ENCODE measurements around the gene ABCF2. TPM values are rescaled to one million over a fixed set of nuclear protein-coding genes. Genes with fewer than 3 reads are reported as not detected.

The ABCF2 gene
- total RNA-seq, 1 donor from 2014 or later: 78.8 TPM

DNA sequence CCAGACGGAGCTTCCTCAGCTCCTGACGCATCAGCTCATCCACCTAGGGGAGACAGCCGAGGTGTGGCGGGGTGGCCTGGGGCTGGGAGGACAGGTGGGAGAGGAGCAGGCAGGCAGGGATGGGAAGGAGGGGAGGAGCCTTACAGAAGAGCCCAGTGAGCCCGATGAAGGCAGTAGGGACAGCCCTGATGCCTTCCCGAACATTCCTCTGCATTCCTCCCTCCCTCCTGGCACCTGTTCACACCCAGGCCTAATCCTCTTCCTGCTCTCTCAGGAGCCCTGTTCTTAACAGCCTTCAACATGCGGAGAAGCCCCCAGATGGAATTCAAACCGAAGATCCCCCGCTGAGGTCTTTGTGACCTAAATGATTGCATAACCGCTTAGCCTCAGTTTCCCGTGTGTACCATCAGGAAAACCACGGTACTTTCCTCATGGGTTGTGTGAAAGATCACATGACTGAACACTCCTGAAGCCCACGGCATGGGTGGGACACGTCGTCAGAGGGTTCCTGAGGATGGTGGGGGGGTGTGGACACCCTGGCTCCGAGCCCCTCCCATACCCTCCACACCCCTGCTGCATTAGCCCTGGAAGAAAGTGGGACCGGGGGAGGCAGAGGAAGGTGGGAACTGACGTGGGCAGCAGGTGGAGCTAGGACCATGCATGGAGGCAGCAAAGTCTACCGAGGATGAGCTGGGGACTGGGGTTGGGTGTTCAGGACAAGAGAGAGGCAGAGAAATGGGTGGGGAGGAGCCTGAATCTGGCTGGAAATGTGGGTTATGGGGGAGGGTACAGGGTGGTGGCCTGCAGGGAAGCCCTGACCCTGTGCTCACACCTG lies 31.2 kb downstream of the ABCF2 start:
- no peak for DNase-seq (ENCODE audit: low read depth, low spot score)

DNA sequence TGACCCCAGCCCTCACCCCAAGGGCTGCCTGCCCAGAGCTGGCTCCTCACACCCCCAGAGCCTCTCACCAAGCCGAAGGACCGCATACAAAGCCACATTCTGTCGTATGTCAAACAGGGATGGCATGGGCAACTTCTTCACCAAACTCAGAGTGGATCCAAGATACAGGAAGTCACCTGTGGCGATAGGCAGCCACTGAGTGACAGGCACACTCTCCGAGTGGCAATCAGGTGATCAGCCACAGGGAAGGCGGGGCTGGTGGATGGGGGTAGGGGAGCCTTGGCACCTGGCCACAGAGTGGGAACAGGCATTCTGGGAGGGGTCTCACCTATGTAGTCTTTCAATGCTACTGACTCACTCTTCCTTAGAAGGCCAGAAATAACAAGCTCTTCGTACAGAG lies 32.8 kb downstream of the ABCF2 start:
- no peak for DNase-seq (ENCODE audit: low read depth, low spot score)

DNA sequence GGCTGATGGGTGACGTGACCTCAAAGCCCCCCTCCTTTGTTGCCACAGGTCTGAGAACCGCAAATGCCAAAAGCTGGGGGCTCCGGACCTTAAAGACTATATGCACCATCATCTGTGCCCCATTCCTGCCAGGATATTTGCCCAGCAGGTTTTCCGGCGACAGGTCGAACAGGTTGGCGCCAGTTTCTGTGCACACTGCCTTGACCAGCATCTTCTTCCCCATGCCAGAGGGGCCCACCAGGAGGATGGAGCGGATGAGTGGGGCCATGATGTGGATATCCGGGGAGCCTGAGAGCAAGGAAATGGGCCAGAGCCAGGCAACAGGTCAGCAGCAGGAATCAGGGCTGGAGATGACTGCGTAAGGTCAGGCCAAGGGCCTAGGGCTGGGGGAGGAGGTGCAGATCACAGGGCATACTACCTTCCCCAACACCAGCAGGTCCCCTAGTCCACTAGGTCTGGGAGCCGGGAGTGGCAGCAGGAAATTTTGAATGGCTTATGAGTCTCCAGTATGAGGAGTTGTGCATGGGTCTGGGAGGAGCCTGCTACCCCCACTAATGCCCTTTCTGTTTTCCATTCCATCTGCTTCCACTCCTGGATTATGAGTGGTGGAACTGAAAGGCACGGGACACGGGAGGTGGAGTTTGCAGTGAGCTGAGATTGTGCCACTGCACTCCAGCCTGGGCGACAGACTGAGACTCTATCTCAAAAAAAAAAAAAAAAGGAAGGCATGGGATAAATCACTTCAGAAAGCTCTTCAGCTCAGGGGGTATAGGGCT lies 33.6 kb downstream of the ABCF2 start:
- DNase-seq (ENCODE audit: low read depth, low spot score): no peak

DNA sequence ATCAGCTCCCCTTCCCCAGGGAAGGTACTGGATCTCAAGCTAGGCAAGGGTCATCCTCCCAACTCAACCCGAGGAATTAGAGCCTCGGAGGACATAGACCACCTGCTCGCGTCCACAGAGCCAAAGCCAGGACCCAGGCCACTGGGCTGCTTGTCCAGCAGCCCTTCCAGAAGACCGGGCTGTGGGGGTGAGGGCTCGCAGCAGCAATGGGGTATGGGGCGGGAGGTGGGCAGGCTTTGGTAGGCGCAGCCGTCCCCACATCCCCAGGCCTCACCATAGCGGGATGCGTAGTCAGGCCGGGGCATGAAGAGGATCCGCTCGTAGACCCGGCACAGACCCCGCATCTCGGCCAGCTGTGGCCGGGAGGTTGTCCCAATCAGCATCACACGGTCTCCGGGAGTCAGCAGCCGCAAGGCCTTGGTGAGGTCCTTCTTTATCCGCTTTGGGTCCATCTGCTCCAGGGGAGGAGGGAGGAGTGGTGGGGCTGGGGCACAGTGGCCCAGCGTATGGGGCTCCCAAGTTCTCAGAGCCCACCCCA lies 34.9 kb downstream of the ABCF2 start:
- no peak for DNase-seq (ENCODE audit: low read depth, low spot score)

DNA sequence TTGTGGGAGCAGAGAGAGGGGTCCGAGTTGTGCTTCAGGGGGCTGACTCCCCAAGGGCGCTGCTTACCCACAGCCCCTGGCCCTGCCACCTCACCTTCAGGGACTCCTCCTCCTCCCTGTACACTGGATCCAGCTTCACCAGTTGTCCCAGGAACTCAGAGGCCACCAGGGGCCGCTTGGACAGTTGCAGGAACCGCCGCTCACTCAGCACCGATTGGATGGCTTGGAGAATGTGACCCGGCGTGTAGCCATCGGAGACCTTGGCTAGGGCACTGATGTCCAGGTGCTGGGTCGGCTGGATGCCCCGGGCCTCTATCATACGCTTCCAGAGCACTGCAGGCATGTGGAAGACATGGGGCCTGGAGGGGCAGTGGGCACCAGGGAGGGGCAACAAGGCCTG lies 35.5 kb downstream of the ABCF2 start:
- no peak for DNase-seq (ENCODE audit: low read depth, low spot score)

DNA sequence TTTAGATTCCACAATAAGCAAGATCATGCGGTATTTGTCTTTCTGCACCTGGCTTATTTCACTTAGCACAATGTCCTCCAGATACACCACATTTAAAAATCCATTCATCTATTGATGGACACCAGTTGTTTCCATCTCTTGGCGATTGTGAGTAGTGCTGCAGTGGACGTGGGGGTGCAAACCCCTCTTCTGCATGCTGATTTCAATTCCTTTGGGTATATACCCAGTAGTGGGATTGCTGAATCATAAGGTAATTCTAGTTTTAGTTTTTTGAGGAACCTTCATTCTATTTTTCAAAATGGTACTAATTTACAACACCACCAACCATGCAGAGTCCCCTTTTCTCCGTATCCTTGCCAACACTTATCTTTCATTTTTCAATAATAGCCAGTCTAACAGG lies 38.0 kb downstream of the ABCF2 start:
- DNase-seq (ENCODE audit: low read depth, low spot score): no peak

DNA sequence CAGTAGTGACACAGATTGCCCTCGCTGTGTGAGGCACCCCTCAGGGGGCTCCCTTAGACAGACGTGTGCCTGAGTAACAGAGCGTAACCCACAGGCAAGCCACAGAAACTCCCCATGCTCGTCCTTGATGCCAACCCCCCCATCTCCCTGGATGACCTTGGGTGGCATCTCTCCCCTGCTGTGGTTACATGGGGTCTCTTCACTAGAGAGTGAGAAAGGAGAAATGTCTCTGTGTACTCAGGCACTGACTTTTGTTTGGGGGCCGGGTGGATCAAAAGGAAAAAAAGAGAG lies 38.8 kb downstream of the ABCF2 start:
- no peak for DNase-seq (ENCODE audit: low read depth, low spot score)

DNA sequence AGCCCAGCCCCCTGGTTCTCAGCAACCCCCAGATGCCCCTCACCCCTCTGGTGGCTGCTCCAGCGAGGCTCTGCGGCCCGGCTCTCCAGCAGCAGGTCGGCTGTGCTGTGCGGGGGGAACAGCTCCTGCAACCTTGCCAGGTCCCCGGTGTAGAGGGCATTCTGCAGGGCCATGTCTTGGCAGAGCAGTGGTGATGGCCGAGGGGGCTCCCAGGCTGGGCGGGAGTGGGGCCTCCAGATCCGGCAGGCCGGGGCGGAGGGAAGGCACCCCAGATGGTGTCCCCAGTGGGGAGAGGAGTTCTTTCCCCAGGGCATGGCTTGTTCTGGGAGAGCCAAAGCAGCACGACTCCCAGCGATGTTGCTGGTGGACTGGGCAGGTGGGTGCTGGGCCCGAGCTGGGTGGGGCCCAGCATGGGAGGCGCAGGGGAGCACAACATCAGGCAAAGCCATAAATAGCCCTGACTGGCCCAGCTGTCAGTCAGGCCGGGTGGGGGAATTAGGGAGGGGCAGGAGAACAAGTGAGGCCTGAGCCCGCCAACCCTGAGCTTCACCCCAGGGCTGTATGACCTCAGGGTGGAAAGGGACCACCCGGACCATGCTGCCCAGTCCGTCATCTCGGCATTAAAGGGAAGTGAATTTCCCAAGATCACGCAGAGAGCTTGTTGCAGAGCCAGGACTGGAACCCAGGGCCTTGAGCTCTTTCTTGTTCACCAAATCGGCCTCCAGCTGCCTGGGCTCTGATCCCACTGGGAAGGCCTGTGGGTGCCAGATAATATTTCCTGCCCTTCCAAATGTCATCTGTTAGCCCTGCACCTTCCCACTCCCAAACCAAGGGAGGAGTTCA lies 39.4 kb downstream of the ABCF2 start:
- DNase-seq (ENCODE audit: low read depth, low spot score): no peak

DNA sequence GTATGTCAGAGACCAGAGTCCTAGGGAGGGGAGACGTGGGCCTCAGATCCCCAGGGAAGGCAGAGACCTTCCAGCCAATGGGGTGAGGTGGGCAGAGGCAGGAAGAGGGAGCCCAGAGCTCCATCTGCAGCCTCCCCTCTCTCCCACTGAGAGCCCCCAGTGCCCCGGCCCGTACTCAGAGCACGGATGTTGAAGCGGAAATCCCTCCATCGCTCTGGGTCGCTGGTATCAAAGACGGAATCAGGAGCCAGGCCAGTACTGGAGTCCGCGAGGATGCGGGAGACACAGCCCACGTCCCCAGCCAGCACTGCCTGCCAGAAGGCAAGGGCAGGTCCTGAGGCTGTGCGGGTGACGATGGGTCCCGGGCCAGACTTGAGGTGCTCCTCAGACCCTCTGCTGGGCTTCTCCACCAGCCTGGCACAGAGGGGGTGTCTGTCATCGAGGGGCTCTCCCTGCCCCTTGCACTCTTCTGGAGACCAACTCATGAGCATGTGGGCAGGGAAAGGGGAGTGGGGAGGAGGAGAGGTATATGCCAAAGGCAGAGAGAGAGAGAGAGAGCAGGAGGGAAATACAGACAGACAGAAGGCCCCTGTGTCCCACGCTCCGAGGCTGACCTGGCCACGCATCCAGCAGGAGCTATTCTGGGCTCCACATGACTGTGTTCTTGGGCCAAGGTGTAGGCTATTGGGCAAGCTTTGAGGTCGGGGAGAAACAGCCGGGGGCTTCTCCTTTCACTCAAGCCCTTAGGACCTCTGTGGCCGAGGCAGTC lies 40.2 kb downstream of the ABCF2 start, which contains the start of gene ASB10:
ASB10 (minus strand) TSS at position 611 of the 769 bp plus-strand sequence; CDS start at position 491, 120 bp downstream.
- no peak for DNase-seq (ENCODE audit: low read depth, low spot score)

DNA sequence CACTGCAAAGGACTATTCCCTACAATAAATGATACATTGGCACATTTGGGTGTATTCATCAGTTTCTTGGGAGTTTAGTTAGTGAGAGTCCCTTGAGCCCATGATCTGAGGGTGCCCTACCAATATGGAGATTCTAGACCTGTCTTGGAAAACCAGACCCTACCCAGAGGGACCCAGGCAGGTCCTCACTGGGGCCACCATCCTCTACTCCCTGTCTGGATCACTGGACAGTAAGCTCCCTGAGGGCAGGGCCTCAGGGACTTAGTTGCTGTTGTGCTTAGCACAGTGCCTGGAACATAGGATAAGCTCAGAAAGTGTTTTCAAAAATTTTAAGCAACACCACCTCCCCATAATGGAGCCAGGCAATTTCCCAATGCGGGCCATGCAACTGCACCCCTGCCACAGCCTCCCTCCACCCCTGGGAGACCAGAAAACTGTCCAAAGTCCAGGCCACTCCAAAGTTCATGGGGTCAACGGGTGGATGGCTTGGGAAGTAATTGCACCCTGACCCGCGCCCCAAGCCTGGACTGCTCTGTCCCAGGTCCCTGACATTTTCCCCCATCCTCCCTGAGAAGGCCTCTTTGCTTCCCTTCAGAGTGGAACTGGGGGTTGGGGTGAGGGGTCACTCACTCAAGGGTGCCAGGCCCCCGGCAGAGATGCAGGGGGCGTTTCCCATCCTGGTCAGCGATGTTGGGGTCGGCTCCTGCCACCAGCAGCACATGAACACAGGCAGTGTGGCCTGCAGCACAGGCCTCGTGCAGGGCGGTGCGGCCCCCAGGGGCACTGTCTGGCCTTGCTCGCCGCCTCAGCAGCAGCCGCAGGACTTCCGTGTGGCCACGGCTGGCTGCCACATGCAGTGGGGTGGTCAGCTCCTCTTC lies 41.0 kb downstream of the ABCF2 start:
- no peak for DNase-seq (ENCODE audit: low read depth, low spot score)

DNA sequence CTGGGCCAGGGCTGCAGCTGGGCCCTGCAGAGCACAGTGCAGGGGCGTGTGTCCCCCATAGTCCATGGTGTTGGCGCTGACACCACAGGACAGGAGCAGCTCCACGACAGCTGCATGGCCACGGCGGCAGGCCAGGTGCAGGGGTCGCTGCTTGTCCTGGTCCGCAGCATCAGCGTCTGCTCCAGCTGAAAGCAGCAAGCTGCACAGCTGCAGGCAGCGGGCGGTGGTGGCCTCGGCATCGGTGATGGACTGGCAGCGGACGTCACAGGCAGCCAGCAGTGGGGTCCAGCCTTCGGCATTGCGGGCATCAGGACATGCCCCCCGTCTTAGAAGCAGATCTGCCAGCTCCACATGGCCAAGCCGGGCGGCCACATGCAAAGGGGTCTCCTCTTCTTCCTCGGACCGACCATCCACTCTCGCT lies 46.0 kb downstream of the ABCF2 start:
- DNase-seq (ENCODE audit: low read depth, low spot score): no peak

DNA sequence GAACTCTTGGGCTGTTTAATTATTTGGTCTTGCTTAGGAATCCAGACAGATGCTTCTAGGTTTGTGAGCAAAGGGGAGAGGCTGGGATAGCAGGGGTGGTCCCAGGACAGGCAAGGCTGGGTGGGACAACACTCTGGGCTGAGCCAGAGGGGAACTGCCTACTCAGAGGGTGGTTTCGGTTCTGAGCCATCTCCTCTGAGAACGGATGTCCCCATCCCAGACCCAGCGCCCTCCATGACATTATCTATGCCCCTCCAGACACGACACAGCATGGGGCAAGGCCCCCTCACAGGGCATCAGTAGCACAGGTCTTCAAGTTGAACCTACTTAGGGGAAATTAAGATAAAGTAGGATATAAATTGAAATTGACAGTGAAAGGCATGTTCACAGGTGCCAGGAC lies 47.1 kb downstream of the ABCF2 start:
- DNase-seq (ENCODE audit: low read depth, low spot score): no peak

DNA sequence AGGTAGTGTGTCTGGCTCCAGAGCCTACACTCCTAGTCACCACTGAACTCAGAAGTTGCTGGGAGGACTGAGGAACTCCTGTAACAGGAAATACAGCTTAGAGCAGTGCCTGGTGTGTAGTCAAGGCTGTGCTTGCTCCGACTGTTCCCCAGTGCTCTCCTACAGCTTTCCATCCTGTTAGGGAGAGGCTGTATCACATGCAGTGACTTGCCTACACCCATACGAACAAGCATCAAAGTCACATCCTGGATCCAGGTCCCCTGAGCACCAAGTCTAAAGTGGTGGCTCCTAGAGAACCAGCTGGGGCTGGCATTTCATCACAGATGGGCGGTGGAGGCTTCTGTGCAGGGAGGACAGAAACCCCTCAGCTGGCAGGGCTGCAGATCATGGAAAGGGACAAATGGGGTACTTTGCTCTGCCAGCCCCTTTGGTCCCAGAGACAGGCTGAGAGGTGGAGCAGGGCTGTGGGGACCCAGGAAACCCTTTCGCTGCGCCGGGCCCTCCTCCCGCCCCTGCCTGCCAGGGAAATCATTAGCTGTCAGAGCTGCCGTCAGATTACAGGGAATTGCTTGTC lies 47.6 kb downstream of the ABCF2 start:
- no peak for DNase-seq (ENCODE audit: low read depth, low spot score)

DNA sequence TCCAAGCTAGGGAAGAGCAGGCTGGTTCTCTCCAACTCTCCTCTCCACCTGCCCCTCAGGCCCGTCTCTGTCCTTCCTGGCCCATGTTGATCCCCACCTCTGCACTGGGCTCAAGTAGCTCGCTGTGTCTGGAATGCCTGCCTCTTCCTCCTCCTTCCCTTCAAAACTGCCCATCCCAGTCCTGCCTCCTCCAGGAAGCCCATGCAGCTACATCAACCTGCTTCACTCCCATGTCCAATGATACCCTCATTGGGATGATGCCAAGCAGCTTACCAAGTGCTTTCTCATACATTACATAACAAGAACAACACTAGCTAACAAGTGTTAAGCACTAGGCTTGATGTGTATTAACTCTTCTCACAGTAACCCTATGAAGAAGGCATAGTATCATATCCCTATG lies 48.2 kb downstream of the ABCF2 start:
- DNase-seq (ENCODE audit: low read depth, low spot score): no peak

DNA sequence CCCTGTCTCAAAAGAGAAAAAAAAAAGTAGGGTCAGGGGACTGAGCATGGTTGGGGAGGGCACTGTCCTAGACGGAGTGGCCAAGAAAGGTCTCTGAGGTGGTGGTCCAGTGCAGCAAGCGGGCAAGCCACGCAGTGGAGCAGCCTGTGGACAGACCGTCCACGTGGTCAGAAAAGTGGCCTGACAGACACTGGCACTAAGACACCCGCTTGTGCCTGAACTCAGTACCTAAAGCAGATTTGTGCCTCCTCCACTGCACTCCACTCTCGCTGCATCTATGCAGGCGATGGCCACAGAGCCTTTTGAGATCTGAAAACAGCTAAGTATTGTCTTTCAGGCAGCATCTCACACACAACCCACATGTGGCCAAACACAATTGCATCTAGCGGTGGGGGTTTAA lies 48.8 kb downstream of the ABCF2 start:
- DNase-seq (ENCODE audit: low read depth, low spot score): no peak

DNA sequence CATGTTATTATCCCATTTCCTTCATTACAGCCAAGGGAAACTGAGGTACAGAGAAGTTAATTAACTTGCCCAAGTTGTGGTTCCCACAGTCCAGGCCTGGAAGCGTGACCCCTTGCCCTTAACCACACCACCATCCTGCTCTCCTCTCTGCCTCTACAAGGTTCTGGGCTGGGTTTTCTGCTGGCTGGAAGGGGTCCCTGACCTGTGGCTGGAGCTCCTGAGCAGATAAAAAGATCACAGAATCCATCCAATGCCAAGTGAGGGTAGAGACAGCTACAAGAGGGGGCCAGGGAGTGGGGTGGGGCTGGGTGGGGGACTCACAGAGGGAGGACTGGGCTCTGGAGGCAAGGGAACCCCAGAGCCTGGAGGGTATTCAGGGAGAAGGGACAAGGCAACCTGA lies 49.7 kb downstream of the ABCF2 start:
- no peak for DNase-seq (ENCODE audit: low read depth, low spot score)

DNA sequence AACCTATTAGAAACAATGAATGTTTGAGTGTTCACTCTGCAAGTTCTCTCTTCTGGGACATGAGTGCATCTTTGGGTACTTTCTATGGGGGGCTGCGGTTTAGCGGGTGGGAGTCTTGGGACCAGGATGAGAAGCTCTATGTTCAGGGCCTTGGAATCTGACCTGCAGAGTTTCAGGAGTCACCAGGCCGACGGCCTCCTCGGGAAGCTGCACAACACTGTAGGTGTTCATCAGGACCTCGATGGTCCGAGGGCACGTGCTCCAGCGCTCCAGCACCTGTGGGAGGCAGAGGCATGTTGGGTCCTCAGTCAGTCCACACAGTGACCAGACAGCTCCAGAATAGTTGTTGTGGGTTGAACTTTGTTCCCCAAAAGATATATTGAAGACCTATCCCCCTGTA lies 50.6 kb downstream of the ABCF2 start:
- DNase-seq (ENCODE audit: low read depth, low spot score): no peak

DNA sequence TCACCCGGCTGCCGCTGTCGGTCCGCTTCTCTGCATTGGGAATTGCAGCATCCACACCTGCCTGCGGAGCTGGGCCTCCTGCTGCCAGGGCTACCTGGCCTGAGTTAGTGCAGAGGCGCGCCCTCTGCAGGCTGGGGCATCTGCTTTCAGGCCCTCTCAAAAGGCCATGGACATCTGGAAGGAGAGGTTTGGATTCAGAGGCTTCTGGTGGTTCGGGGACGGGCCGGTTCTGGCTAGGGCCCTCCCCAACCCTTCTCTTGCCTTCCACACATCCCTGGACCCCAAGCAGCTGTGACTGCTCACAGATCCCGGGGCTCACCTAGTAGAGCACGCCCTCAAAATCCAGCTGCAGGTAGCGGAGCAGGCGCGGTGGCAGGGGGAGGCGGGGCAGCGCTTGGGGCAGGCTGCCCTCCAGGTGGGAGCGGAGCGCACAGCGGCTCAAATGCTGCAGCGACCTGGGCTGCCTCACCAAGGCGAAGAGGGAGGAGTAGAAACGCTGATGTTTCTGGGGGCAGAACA lies 51.2 kb downstream of the ABCF2 start:
- no peak for DNase-seq (ENCODE audit: low read depth, low spot score)

DNA sequence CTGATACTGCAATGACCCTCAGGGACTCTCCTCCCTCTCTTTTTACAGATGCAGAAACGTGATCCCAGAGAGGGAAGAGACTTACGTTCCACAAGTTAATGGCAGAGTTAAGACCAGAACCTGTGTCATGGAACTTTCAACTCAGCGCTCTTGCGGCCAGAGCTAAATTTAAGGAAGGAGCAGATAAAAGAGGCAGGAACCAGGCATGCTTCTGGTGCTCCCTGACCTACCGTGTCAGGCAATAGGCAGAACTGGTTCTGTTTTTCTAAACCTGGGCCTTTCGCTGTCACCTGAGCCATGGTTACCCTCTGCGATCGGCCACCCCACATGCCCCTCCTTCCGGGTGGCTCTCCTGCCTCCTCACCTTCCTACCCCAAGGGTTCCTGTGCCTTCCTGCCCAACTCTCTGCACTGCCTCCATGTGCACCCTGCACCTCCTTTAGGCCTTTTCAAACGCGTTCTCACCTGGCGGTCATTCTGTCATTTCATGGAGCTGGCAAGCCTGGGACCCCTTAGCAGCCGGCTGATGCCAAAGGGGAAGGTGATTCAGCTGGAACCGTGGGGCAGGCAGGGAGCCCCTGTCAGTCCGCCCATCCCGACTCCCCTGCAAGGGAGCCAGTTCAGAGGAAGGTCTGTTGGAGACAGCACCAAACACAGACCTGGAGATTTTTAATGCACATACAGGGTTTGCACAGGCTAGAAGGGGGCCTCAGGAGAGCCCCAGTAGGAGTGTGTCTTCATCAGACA lies 51.8 kb downstream of the ABCF2 start:
- no peak for DNase-seq (ENCODE audit: low read depth, low spot score)
